C4-2B (cell line): ENCODE measurements around the gene MYH11.

ENCODE experiments used
- H3K27ac ChIP-seq: fragments of 450-650 bp; 2 replicates; pipeline ENCODE4 v1.5.1; 2017
- ZFX ChIP-seq: fragments of 450-650 bp; IDR thresholded peaks from 2 replicates; pipeline ENCODE4 v1.6.1; 2017
- TF ChIP-seq, protein P1 (sequence below): fragments of 450-650 bp; conservative IDR thresholded peaks from 2 replicates; pipeline ENCODE4 v1.5.1; 2017; ENCODE audit warnings: mild to moderate bottlenecking

The MYH11 gene

GRCh38 chr16:15897834-15898254 is 41.0 kb upstream of the MYH11 start:
- no peak overlapping the region for H3K27ac ChIP-seq
- TF ChIP-seq, protein P1, sequence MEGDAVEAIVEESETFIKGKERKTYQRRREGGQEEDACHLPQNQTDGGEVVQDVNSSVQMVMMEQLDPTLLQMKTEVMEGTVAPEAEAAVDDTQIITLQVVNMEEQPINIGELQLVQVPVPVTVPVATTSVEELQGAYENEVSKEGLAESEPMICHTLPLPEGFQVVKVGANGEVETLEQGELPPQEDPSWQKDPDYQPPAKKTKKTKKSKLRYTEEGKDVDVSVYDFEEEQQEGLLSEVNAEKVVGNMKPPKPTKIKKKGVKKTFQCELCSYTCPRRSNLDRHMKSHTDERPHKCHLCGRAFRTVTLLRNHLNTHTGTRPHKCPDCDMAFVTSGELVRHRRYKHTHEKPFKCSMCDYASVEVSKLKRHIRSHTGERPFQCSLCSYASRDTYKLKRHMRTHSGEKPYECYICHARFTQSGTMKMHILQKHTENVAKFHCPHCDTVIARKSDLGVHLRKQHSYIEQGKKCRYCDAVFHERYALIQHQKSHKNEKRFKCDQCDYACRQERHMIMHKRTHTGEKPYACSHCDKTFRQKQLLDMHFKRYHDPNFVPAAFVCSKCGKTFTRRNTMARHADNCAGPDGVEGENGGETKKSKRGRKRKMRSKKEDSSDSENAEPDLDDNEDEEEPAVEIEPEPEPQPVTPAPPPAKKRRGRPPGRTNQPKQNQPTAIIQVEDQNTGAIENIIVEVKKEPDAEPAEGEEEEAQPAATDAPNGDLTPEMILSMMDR = no peak
- TF ChIP-seq ZFX = no peak

DNA sequence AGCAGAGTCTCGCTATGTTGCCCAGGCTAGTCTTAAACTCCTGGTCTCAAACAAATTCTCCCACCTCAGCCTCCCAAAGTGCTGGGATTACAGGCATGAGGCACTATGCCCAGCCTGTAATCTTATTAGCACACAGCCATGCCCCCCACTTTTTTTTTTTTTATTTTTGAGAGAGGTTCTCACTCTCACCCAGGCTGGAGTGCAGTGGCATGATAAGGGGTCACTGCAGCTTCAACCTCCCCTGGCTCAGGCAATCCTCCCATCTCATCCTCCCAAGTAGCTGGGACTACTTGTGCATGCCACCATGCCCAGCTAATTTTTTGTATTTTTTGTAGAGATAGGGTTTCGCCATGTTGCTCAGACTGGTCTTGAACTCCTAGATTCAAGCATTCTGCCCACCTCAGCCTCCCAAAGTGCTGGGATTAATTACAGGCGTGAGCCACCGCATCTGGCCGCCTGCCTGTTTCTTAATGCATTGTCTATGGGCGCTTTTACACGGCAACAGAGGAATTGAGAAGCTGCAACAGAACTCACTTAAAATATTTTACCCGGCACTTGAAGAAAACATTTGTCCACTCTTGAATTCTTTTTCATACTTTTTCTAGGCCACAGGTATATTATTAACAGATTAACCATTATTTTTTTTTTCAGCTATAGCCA is 40.4 kb upstream of the MYH11 start:
- no peak overlapping the region for H3K27ac ChIP-seq

GRCh38 chr16:15894571-15895374 is 37.9 kb upstream of the MYH11 start:
- TF ChIP-seq ZFX = no peak
- TF ChIP-seq, protein P1 = no peak
- no peak overlapping the region for H3K27ac ChIP-seq

More for the DNA sequence above, 40.4 kb upstream of the MYH11 start:
- TF ChIP-seq ZFX = no peak
- TF ChIP-seq, protein P1 = no peak

GRCh38 chr16:15891508-15891907 is 34.7 kb upstream of the MYH11 start:
- TF ChIP-seq ZFX = no peak
- TF ChIP-seq, protein P1 = no peak
- H3K27ac ChIP-seq = no peak overlapping the region

DNA sequence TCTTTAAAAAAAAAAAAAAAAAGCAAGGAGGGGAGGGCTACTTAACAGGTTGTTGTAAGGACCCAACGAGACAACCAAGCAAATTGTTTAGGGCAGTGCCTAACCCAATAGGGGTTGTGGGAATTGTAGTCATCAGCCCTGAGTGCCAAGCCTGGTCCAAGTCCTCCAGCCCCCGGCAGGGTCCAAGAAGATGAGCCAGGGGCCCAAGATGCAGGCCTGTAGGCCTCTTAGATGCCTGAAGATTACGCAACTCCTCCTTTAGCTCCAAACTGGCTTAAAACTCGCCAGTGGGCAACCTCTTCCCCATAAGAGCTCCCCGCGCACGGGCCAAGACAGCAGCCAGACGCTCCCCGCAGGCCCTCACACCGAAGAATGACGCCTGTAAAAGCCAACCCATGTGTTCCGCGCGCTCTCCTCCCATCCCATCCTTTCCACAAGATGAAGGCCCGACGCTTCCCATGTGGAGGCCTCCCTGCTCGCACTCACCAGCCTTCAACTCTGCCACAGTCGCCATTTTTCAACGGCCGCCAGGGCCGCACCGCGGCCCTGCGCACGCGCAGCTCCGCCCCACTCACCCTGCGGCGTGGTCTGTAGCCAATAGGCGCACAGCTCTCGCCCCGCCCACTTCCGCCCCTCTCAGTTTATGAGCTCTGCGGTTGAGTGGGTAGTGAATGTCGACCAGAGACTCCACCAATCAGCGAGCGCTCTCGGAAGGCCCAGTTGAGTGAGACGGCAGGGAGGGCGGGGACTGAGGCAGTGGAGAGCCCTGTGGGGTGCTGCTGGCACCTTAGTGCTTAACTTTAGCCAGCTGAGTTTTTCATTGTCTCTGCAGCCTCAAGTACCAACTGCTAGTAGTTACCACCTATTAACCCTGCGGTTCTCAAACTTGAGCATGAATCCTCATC is 31.5 kb upstream of the MYH11 start, which contains the start of gene CEP20:
TSS of gene CEP20 (minus strand) at position 532 of the 905 bp plus-strand sequence. CDS start at position 514, 18 bp downstream.
- H3K27ac ChIP-seq = peak within 1 kb of the TSS; percentile 89
- TF ChIP-seq, protein P1 = no peak
- TF ChIP-seq ZFX = peak; percentile 84

GRCh38 chr16:15887283-15887682 is 30.5 kb upstream of the MYH11 start:
- peak overlapping the region; percentile 89 for H3K27ac ChIP-seq
- TF ChIP-seq, protein P1 = no peak
